Measurements from ENCODE around the gene STOML1.
"Not testable (repeated sequence)": the region's sequence is repeated elsewhere in the genome, so short reads cannot be mapped to it uniquely, and the experiment has no call there.

STOML1 gene

DNA sequence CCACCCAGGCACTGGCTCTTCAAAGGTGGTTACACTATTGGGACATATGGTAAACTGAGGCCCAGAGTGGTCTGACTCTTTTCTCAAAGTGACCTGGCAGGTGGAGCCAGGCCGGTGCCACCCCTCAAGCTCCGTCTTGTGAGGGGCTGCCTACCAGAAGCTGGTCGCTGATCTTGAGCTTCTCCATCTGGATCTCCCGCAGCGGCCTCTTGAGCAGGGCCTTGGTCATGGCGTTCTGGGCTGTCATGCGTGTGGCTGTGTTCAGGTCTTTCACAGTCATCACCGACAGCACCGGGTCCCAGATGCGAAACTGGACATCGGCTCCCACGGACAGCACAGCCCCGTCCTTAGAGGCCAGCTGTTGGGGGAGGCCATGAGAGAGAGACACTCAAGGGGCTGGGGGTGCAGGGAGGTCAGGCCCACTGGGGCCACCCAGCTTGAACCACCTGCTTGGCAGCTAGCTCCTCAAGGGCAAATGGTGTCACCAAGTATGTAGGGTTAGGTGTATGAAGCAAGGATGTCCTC is 3.6 kb downstream of the STOML1 start:
- no peak for FAIRE-seq

DNA sequence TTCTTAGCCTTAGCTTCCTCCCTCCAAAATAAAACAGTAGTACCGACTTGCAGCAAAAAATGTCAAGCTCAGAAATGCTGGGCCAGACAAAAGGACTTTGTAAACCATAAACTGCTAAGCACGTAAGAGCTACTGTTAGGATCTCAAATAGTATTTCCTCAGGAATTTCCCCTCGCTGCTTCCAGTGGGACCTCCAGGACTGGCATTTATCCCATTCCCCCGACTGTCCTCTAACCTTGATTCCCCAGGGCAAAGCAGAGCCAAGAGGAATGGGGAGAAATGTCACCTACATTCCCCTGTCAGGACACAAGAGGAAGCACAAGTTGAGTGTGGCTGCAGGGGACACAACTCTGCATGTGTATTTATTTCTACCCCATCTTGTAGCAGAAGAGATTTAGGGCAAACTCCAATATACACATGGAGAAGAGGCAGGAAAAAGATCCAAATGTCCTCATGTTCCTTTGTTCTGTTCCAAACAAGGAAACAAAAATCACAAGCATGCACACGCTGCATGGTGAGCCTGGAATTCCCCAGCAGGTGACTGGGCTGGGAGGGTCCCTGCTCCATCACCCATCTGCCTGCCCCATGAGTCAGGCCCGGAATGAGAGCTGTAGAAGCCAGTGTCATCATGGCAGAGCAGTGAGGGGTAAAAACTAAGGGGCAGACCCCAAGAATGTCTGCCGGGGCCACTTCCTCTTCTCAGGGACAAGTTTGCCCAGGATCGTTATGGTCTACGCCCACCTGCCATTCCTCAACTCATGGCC is 4.2 kb downstream of the STOML1 start:
- no peak for FAIRE-seq

More for the DNA sequence above, 3.6 kb downstream of the STOML1 start:
- no peak for DNase-seq (ENCODE audit: insufficient read length, low spot score)

DNA sequence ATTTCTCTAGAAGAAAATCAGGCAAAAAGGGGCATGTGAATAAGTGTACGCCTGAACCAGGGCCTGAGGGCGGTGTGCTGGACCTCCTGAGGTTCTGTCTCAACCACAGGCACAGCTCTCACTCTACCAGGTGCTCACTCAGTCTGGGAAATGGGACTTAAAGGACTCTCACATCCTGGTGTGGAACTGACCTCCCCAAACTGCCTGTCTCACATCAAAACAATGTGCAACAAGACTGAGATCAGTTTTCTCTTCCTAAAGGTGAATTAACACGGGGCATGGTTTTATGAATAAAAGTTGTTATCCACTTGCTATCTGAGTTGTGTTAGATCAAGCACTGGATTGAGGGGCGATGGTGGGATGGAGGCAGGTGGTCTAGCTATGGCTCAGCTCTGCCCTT is 4.8 kb downstream of the STOML1 start:
- FAIRE-seq (no peak), DNase-seq (ENCODE audit: insufficient read length, low spot score) (no peak)

More for the DNA sequence above, 4.2 kb downstream of the STOML1 start:
- DNase-seq (ENCODE audit: insufficient read length, low spot score) = no peak

DNA sequence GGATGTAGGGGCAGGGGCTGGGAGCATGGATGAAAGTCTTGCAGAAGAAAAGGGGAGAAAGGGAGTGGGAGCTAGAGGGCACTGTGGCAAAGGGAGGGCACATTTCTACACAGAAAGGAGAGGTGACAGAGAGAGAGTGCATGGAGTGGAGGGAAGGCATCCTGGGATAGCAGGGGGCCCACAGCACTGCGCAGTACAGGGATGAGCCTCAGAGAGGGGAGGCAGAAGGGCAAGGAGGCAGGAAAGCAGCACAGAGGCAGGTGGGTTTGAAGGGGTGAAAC is 5.4 kb downstream of the STOML1 start:
- DNase-seq (ENCODE audit: insufficient read length, low spot score) = no peak
- no peak for FAIRE-seq

DNA sequence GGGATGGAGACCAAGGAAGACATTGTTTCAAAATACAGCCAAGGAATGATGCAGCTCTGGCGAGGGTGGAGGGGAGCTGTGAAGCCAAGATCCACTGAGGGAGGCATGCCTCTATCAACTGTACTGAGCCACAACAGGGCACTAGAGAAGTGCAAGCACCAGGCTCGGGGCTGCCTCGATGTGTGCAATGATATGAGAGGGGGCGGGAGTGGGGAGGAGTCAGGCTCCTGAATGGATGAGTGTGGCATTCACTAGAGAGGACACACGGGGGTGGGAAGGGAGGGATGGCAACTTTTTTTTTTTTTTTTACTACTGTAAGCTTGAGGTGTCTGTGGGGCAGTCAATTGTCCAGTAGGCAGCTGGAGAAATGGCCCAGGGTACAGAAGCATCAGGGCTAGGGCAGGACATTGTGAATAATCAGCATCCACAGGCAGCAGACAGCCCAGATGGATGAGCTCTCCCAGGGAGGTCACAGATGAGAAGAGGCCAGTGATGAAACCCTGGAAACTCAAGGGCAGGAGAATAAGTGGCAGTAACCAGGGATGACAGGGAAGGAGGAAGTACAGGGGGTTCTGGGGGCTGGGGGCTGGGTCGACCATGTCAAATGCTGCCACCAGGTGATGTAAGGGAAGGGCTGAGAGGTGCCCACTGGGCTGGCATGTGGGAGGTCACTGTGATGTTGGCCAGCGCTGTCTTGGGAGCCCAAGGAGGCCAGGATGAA is 5.9 kb downstream of the STOML1 start:
- no peak for FAIRE-seq
- DNase-seq (ENCODE audit: insufficient read length, low spot score) = no peak

DNA sequence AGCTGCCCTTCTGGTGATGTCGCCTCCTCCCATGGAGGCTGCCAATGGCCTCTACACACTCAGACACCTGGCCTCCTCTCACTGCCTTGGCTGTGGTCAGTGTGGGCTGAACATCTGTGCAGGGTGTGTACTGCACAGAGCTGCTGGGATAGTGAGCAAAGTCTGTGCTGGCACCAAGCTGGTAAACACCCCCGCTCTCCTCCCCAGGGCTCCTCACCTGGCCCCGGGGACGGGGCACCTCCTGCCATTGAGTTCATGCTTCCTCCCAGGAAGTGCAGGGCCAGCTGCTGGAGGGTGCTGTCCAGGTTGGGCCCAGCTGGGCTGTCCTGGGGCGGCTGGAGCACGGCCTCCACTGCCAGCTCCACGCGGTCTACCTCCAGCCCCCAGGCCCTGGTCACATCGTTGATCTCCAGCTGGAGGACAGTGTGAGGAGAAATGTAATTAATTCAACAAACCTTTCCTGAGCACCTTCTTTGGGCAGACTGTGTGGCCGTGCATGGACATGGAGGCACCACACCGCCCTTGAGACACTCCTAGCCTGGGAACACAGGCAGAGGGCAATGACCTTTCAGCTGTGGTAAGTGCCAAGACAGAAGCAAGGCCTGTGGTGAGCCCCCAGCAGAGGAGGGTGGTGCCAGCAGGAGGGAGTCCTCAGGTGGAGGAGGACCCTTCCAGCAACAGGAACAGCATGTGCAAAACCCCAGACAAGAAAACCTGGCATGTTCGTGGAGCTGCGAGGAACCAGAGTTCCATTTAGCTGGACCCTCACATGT is 6.8 kb downstream of the STOML1 start:
- DNase-seq (ENCODE audit: insufficient read length, low spot score) (no peak), FAIRE-seq (no peak)

DNA sequence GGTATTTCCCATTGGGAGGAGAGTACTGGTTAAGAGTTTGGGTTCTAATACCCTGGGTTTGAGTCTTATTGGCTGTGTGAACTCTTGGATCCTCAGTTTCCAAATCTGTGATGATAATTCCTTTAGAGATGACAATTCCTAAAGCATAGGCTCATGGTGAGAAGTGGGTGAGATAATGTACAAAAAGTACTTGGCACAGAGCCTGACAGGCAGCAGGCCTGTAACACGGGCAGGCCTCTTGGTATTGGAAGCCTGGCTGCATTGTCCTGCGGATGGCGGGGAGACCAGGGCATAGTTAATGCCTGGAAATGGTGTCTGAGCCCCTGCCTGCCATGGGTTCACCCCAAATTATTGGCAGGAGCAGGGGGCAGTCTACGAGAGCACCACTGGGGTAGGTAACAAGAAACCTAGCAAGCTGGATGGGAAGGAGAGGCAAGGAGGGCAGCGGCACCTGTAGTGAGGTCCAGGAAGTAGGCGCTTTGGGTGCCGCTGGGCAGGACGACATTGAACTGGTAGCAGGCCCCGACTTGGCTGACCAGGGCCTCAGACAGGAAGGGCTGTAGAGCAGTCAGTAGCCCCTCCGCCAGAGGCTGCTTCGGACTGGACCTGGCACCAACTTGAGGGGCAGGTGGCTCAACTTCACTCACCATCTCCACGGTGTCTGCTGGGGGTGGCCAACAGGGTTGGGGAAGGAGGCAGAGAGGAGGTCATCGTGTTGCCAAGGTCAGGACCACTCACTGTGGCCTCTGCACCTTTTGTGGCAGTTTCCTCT is 7.7 kb downstream of the STOML1 start:
- no peak for DNase-seq (ENCODE audit: insufficient read length, low spot score)
- FAIRE-seq = no peak

DNA sequence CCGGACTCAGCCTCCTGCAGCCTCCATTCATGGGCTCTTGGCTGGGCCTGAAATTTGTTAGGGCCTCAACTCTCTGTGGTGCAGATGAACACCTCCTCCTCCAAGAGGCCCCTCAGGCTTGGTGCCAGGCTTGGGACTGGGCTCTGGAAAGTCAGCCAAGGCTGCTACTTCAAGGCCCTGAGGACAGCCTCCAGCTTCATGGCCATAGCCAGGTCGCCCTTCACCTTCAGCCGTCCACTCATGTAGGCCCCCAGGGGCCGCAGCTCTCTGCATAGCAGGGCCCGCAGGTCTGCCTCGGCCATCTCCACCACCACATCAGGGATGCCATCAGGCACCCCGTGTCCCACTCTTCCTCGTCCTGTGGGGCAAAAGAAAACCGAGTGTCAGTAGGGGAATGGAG is 8.3 kb downstream of the STOML1 start:
- no peak for DNase-seq (ENCODE audit: insufficient read length, low spot score)
- FAIRE-seq = no peak

DNA sequence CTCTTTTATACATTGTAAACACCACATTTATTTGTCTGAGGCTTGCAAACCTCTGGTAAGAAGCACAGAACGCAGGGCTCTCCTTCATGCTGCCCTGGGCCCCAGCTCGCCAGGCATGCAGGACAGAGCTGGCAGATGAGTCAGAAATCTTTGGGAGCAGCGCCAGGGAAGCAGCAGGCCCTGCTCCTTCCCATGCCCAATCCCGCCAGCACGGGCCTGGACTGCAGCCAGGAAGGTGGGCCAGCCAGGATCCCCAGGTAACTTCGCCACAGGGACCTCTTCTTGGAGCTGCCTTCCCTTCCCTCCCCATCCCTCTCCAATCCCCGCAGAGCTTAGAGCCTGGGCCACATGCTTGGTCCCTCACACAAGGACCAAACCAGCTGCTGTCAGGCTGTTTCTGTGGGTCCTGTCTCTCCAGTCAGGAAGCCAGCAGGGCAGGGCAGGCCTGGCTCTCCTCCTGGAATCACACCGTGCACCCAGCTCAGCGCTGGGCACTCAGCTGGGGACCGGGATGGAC is 8.8 kb downstream of the STOML1 start:
- no peak for DNase-seq (ENCODE audit: insufficient read length, low spot score)

DNA sequence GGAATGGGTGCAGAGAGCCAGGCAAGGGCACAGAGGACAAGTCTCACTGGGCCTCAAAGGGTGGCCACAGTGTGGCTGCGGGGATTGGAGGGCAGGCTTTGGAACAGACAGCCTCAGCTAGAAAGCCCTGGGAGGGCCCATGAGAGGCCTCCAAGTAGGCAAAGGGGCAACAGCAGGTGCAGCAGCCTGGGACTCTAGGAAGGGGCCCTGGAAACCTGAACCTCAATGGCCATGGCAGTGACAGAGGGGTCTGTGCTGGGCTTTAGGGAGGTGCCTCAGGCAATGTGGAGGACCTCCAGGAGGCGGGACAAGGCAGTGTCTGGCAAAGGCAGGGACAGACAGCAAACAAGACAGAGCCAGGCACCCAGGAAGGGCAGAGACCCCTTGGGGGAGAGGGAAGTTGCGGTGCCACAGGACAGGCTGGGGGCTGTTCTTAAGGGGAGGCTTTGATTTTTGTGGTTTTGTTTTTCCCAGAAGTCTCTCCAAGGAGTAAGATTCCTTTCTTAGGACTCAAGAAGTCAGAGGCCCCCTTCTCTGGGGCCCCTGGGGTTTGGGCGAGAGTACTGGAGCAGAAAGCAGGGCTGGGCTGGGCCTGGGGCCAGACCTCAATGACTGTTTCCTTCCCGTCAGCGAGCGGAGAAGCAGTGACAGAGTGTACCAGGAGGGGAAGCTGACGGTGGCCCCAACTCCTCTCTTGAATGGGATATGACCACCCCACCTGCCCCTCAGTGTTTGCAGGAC is 9.7 kb downstream of the STOML1 start:
- FAIRE-seq = peak; percentile 83
- DNase-seq (ENCODE audit: insufficient read length, low spot score) = no peak

More for the DNA sequence above, 8.8 kb downstream of the STOML1 start:
- no peak for FAIRE-seq

DNA sequence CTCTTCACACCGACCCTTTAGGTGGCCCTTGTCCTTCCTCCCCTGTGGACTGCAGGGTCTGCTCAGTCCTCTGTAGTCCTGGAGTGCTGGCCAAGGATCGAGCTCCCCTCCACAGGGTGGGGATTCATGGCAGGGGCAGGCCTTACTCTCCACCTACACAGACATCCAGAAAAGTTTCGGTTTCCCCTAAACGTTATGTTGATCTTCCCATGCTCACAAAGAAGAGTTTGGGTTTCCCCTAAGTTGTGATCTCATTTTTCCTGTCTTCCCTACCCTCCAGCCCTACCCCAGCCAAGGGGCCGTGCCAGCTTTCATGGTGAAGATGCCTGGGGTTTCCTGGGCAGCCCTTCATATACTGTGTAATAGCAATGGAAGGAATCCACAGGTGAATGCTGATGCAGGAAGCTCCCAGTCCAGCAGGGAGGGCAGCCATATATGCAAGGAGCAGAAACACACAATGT is 10.3 kb downstream of the STOML1 start:
- FAIRE-seq (peak; percentile 76), DNase-seq (ENCODE audit: insufficient read length, low spot score) (no peak)

DNA sequence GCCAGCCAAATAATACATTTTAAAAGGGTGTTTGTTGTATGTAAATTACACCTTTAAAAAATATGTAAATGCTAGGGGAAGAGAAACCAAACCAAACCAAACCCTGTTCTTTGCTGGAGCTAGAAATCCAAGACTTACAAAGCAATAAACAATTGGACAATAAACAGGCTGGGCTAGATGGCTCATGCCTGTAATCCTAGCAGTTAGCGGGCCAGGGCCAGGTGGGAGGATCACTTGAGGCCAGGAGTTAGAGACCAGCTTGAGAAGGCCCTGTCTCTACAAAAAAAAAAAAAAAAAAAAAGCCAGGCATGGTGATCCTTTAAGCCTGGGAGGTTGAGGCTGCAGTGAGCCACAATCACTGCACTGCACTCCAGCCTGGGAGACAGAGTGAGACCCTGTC is 12.5 kb downstream of the STOML1 start:
- DNase-seq (ENCODE audit: insufficient read length, low spot score) (no peak), FAIRE-seq (no peak)

DNA sequence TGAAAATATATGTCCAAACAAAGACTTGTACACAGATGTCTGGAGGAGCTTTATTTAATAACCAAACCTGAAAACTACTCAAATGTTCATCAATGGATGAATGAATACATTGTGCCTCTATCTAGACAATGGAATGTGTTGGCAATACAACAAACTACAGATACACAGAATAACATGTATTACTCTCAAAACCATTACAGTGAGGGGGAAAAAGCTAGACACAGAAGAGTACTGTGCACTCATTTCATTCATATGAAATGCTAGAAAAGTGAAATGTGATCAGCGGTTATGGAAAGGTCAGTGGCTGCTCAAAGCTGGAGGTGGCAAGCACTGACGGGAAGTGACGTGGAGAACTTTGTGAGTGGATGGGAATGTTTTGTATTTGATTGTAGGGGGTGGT is 13.2 kb downstream of the STOML1 start:
- FAIRE-seq (no peak), DNase-seq (ENCODE audit: insufficient read length, low spot score) (no peak)

DNA sequence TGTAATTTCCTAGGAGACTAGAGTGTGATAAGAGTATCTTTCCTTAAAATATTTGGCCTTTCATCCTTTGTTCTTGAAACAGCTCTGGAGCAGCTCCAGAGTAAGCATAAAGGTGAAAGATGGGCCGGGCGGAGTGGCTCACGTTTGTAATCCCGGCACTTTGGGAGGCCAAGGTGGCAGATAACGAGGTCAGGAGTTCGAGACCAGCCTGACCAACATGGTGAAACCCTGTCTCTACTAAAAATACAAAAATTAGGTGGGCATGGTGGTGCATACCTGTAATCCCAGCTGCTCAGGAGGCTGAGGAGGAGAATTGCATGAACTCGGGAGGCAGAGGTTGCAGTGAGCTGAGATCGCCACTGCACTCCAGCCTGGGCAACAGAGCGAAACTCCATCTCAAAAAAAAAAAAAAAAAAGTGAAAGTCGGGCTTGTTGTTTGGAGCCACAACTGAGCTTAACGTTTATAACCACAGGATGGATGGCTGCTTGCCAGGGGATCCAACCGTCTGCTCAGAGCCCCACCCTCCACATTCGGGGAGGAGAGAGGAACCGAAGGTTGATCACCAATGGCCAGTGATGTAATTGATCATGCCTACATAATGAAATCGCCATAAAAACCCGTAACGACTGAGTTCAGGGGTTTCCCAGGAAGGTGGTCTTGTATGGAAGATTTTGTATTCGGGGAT is 16.5 kb downstream of the STOML1 start:
- DNase-seq (ENCODE audit: insufficient read length, low spot score); FAIRE-seq: not testable (repeated sequence)

DNA sequence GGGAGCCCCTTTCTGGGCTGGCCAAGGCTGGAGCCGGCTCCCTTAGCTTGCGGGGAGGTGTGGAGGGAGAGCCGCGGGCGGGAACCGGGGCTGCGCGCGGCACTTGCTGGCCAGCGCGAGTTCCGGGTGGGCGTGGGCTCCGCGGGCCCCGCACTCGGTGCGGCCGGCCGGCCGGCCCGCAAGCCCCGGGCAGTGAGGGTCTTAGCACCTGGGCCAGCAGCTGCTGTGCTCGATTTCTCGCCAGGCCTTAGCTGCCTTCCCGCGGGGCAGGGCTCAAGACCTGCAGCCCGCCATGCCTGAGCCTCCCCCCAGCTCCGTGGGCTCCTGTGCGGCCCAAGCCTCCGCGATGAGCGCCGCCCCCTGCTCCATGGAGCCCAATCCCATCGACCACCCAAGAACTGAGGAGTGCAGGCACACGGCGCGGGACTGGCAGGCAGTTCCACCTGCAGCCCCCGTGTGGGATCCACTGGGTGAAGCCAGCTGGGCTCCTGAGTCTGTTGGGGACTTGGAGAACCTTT is 18.4 kb downstream of the STOML1 start:
- not testable (repeated sequence) for FAIRE-seq; DNase-seq (ENCODE audit: insufficient read length, low spot score)

DNA sequence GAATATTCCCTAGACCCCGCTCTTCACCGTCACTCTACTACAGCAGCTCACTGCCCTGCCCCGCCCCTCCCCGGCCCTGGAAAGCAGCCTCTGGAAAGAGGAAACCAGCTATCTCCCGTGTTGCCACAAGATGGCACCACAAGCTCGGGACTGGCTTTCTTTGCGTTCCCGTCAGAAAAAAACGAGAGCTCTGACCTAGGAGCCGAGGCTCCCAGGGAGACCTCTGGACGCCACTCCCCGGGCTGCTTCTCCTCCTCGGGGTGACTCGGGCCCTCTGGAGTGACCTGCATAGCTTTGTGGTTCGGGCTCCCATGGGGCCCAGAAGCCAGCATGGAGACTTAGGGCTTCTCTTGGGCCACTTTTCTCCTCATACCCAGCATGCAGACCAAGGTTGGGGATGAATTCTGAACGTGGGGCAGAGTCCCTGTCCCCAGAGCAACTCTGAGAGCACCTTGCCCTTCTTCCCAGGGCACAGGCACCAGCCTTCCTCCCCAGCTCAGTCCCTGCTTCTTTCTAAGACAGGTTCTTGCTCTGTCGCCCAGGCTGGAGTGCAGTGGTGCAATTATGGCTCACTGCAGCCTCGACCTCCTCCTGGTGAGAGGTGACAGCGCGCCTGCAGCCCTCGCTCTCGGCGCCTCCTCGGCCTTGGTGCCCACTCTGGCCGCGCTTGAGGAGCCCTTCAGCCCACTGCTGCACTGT is 19.0 kb downstream of the STOML1 start:
- peak; percentile 85 for DNase-seq (ENCODE audit: insufficient read length, low spot score)
- FAIRE-seq = peak; percentile 93

DNA sequence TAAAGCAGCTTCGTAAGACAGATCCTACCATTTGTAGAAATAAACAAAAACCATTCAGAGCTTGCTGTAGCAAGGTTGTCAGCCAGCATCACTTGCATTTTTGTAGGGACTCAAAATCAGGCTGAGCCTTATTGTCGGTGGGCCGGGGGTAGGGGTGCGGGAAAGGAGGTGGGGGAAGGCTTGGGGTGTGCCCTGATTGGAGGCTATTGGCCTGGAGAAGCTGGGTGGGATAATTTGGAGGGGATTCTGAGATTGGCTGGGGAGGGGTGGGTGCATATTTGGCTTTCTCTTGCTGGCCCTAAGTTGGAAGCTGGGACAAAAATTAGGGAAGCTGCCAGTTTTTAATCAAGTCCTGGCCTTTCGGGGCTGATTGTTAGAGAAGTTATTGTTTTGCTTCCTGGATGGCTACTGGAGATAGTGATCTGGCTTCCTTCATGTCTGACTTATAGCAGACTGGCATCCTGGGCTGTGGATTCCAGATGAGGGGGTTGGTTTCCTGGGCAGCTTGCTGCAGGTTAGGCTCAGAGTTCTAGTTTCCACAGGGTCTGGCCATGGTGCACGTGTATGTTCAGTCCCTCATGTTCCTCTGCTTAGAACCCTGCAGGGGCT is 22.8 kb downstream of the STOML1 start:
- DNase-seq (ENCODE audit: insufficient read length, low spot score) = no peak
- no peak for FAIRE-seq

DNA sequence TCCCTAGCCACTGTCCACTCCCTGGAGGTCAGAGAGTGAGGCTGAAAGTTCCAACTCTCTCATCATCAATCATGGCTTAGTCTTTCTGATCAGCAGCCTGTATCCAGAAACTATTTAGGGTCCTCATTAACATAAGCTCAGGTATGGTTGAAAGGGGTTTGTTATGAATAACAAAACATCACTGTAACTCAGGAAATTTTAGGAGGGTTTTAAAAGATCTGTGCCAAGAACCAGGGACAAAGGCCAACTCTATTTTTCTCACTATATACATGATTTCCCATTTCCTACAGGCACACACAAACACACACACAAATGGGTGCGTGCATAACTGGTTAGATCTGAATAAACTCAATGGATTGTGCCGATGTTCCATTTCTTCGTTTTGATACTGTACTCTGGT is 23.6 kb downstream of the STOML1 start:
- DNase-seq (ENCODE audit: insufficient read length, low spot score) (no peak), FAIRE-seq (no peak)
